Esophagus mucosa (tissue), 1 donor: ENCODE measurements around the gene COL12A1. TPM values are rescaled to one million over a fixed set of nuclear protein-coding genes. Genes with fewer than 3 reads are reported as not detected.

Experiments
- total RNA-seq: library from RNA; stranded (reverse); gene quantifications from one replicate; pipeline ENCODE4 v1.2.4, GENCODE V29; 2023
- donor health status: DM: yes; HTN: yes; CAD: no.

The COL12A1 gene
- total RNA-seq, 1 donor from 2014 or later = 9.4 TPM

Other genes starting within 250 kb of the COL12A1 start
- 499 TPM for gene COX7A2, start 37.7 kb upstream of the COL12A1 start, total RNA-seq
- gene TMEM30A, start 78.7 kb upstream of the COL12A1 start, total RNA-seq = 64.0 TPM